CD4-positive, alpha-beta T cell treated with Interferon alpha-2 for 1 hour (primary cell): ENCODE results near the gene ARGLU1.
"Not testable (repeated sequence)": the region's sequence is repeated elsewhere in the genome, so short reads cannot be mapped to it uniquely, and the experiment has no call there.

Source experiments
- DNase-seq, 2 donors: peaks; one replicate each; pipeline ENCODE4 v3.0.0-alpha.2; 2020 to 2022

ARGLU1 gene, protein sequence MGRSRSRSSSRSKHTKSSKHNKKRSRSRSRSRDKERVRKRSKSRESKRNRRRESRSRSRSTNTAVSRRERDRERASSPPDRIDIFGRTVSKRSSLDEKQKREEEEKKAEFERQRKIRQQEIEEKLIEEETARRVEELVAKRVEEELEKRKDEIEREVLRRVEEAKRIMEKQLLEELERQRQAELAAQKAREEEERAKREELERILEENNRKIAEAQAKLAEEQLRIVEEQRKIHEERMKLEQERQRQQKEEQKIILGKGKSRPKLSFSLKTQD

DNA sequence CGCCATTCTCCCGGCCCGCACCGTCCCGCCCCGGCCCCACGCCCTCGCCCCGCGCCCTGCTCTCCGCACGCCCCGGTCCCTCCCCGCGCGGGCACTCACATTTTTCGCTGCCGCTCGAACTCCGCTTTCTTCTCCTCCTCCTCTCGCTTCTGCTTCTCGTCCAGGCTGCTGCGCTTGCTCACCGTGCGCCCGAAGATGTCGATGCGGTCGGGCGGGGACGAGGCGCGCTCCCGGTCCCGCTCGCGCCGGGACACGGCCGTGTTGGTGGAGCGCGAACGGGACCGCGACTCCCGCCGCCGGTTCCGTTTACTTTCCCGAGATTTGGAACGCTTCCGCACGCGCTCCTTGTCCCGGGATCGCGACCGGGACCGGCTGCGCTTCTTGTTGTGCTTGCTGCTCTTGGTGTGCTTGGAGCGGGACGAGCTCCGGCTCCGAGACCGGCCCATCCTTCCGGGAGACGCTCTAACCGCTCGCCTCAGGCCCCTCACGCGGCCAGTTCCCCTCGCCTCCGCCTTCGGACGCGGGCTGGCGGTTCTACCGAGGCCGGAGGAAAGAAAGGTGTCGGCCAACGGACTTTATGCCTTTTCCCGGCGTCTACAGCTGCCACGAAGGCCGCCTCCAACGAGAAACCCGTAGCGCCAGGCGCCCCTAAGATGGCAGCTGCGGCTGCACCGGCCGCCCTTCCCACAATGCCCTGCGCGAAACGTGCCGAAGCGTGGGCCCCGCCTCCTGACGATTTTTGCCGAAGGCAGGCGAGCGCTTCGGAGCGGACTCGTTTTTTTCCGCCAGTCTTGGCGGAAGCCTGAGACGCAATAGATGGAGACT lies at the start of gene ARGLU1:
Gene ARGLU1 (minus strand): TSS at position 664 of the 825 bp plus-strand sequence. CDS start 218 bp downstream, at position 446.
- peak; percentile 92 to 96 for DNase-seq

DNA sequence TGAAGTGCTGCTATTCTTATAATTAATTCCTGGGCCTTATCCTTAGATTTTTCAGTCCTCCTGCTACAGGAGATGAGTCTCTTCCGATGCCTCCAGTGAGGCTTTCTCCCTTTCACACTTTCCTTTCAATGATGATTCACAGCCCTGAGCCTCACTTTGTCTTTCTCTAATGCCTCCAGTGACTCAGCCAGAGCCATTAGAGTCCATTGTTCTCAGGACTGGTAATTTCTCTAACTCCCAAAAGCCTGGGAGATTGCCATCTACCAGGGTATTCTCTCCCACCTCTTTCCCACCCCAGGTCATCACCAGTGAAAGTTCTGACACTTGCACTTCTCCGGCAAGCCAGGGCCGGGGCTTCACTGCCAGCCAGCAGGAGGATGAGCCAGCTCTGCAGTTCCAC lies 49.6 kb upstream of the ARGLU1 start:
- no peak for DNase-seq

- DNase-seq: no peak
Observed at GRCh38 chr13:106616729-106617128, 48.8 kb upstream of the ARGLU1 start.

DNA sequence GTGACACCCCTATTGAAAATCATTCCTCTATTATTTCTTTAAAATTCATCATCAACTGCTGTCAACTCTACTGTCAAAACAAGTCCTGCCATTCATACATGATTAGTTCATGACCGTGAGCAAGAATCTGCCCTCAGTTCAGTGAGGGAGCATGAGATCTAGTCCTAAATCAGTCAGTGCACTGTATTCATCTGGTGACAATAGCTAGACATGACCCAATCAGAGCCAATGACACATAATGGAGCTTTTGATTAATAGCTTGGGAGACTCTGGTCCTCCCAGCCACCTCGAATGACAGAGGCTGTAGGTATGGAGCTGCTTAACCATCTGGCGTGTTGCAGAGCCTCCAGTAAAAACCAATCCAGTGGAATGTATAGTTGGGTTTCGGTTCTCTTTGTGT lies 46.9 kb upstream of the ARGLU1 start:
- no peak for DNase-seq

- no peak for DNase-seq
Observed at GRCh38 chr13:106612688-106613087, 44.8 kb upstream of the ARGLU1 start.

GRCh38 chr13:106610486-106610885 lies 42.5 kb upstream of the ARGLU1 start:
- no peak for DNase-seq

GRCh38 chr13:106609116-106609515 lies 41.2 kb upstream of the ARGLU1 start:
- no peak for DNase-seq

- DNase-seq: no peak
Observed at GRCh38 chr13:106603546-106603945, 35.6 kb upstream of the ARGLU1 start.

DNA sequence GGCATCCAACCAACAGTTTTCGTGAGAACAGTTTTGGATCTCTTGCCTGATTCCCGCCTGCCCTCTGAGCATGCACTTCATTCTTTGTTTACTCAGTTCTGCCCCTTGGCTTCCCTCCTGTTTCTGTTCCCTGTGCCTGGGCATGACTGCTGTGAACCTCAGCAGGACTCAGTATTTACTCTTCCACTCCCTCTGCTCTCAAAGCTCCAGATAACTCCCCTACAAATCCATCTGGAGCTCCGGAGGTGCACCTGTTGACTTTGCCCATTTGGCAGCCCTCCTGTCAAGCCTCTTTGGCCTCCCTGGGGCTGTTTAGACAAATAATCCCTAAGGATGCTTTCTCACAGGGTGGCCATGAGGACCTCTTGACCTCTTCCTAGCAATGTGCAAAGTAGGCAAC lies 34.2 kb upstream of the ARGLU1 start:
- no peak for DNase-seq

DNA sequence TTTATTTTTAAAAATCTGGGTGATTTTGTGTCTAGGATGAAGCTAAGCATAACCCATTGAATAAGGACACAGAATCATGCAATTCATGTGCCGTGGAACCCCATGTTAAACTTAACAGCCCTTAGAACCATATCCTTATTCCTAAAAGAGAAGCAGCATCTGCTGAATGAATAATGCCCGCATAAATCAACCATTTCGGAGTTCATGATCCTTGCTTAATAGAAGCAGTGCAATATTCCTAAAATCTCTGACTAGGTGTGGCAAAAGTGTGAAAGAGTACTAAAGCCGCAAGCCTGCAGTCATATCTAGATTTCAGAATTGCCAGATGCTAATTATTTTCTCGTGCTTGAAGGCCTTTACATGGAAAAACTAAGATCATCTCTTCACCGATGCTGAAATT lies 33.6 kb upstream of the ARGLU1 start:
- no peak for DNase-seq

- not testable (repeated sequence) for DNase-seq
Observed at GRCh38 chr13:106600798-106601135, 32.8 kb upstream of the ARGLU1 start.

DNA sequence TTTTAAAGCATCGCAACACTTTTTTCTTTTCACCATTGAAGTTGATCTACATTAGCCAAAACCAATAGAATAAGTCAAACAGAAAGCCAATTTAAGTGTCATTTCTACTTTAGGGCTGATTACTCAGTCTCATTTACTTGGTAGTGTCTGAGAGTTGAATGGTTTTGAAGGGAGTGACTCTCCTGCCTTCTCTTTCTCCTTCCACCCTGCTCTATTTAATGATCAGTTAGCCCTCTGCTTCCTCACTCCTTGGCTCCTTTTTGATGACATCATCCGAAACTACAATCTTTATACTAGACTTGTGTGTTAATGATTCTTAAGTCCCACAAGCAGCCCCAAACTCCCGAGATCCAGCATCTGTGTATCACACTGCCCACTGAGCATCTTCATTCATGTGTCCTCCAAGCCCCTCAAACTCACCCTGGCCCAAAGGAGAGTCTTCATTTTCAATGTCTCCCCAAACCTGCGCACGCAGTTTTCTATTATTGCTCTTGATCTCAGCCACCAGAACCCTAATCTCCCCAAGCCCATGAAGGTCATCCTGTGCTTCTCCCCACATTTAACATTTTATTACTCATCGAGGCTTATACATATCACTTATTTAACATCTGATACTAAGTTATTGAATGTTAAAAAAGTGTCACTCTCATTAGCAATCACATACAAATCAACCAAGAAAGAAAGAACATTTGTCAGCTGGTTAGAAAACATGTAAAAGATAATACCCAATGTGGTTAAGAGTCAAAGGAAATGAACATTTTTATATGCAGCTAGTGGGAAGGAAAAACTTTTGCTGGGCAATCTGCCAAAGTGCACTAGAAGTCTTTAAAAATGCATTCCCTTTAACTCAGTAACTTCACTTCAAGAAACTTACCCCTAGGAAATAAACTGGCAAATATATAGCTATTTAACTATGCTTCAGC lies 32.2 kb upstream of the ARGLU1 start:
- peak in 1 of 2 donors; percentile 22 for DNase-seq

- no peak for DNase-seq
Observed at GRCh38 chr13:106597749-106598395, 29.9 kb upstream of the ARGLU1 start.

DNA sequence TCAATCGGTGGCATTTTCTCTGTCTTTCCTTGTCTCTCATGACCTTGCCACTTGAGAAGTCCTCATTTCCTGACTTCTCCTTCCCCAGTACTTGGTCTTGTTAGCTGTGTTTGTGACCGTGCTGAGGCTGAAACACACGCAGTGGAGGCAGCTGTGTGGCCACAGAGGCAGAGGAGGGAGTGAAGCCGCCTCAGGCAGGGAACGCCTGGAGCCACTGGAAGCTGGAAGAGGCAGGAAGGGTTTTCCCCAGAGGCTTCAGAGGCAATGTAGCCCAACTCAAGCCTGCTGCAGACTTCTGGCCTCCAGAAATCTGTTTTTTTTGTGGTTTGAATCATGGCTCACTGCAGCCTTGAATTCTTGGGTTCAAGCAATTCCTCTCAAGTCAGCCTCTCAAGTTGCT lies 29.2 kb upstream of the ARGLU1 start:
- no peak for DNase-seq

DNA sequence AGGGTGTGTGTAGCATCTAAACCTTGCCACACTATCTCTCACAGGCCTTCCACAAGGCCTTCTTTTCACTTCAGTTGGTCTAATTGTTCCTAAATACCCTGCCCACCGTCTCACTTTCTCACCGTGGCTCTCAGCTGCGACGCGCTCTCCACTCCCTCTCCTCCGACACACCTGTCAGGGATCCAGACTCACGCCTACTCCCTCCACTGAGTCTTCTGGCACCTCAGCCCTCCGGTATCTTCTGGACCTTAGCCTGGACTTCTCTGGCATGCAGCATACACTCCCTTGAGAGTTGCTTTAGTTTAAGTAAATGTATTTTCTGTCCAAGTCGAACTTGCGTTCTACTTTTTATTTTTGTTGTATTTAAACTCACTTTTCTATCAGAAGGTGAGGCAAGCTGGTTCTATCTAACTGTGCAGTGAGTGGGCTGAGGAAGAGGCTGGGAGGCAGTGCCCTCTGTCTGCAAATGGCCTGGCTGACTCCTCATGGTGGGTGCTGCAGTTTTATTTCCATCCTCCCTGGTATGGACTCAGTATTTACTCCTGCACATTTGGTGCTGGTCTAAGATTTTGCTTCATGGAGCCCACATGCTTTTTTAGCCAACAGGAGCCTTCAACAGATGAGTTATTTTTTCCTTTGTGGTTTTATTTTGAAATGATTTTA lies 28.5 kb upstream of the ARGLU1 start:
- DNase-seq: no peak

DNA sequence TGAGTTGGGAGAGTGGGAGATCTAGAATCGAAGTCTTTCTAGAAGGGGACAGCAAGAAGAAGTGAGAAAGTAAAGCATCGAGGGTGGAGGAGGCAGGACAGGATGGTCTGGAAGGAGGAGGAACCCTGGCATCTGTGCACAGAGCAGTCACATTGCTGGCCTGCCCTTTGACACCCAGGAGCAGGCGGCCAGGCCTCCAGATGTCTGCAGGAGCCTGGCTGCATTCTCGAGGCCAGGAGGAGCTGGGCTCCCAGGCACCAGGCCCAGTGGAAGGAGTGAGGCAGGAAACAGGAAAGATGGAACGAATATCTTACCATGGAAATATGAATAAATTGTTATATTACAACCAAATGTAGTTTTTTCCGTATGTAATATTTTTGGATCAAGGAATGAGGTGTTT lies 27.7 kb upstream of the ARGLU1 start:
- DNase-seq: no peak

GRCh38 chr13:106594980-106595379 lies 27.0 kb upstream of the ARGLU1 start:
- no peak for DNase-seq

- no peak for DNase-seq
Observed at GRCh38 chr13:106593132-106593531, 25.2 kb upstream of the ARGLU1 start.

- DNase-seq: no peak
Observed at GRCh38 chr13:106591299-106591698, 23.4 kb upstream of the ARGLU1 start.

- no peak for DNase-seq
Observed at GRCh38 chr13:106589716-106590115, 21.8 kb upstream of the ARGLU1 start.

- no peak for DNase-seq
Observed at GRCh38 chr13:106588367-106588766, 20.4 kb upstream of the ARGLU1 start.

GRCh38 chr13:106587787-106588186 lies 19.9 kb upstream of the ARGLU1 start:
- no peak for DNase-seq
